A549 (cell line): ENCODE data around the gene FBXL13. TPM values are rescaled to one million over a fixed set of nuclear protein-coding genes. Genes with fewer than 3 reads are reported as not detected.
A peak's percentile ranks its signal among the peaks of the same experiment; 100 is the strongest.

Source experiments
- ATAC-seq, 2 experiments: fragments of 200-7000 bp in 1 of 2; fragments of >200 bp in 1 of 2; cut with Nextera tagmentation in 1 of 2; cut with Tn5 transposase in 1 of 2; 3 replicates each; pipeline versions ENCODE4 v1.8.0 to v1.9.1; 2018 to 2020; ENCODE audit warnings: mild to moderate bottlenecking in 1 of 2, moderate library complexity in 1 of 2
- CTCF ChIA-PET: fragments of 300-600 bp; sonication (Branson Sonifier 250); formaldehyde crosslinking; extraction: SDS; loops from one replicate; lab custom pipeline; 2021; ENCODE audit warnings: antibody characterized with exemption, inconsistent platforms; lab: Yijun Ruan, JAX
- POLR2A ChIA-PET: fragments of 350-600 bp; formaldehyde crosslinking; extraction: SDS; loops from one replicate; lab custom pipeline; 2021; ENCODE audit warnings: antibody characterized with exemption, inconsistent platforms; lab: Yijun Ruan, JAX
- DNase-seq, 2 experiments: peaks; one replicate each; pipeline versions ENCODE4 v3.0.0 to v3.0.0-alpha.2; 2011 to 2016; ENCODE audit warnings: low read depth in 1 of 2, low spot score in 1 of 2
- FAIRE-seq: peaks from 2 replicates; lab custom pipeline; 2011; peaks lifted over from hg19 to GRCh38; lab: Jason Lieb, UNC
- H3K27ac ChIP-seq, 2 experiments: fragments of >200 bp; sonication (Bioruptor Twin); formaldehyde crosslinking; 3 replicates each; pipeline ENCODE4 v1.5.1; 2016 to 2017
- H3K4me1 ChIP-seq: fragments of >200 bp; sonication (Bioruptor Twin); formaldehyde crosslinking; 3 replicates; pipeline ENCODE4 v1.6.1; 2016
- H3K4me2 ChIP-seq: fragments of >200 bp; sonication (Bioruptor Twin); formaldehyde crosslinking; 3 replicates; pipeline ENCODE4 v1.6.1; 2016
- H3K4me3 ChIP-seq: fragments of >200 bp; sonication (Bioruptor Twin); formaldehyde crosslinking; 3 replicates; pipeline ENCODE4 v1.5.1; 2016
- H3K9me3 ChIP-seq: fragments of >200 bp; sonication (Bioruptor Twin); formaldehyde crosslinking; 3 replicates; pipeline ENCODE4 v1.6.1; 2016
- ATOH8 ChIP-seq: fragments of 250-450 bp; sonication (Bioruptor Pico); IDR thresholded peaks from 2 replicates; pipeline ENCODE4 v1.5.0; 2020; ENCODE audit warnings: low read depth, mild to moderate bottlenecking, moderate library complexity
- BHLHE40 ChIP-seq: IDR thresholded peaks from 2 replicates; pipeline ENCODE4 v1.6.1; 2012; ENCODE audit warnings: low read depth, low read length, inconsistent platforms
- CHD4 ChIP-seq: fragments of 200-600 bp; sonication (generic); IDR thresholded peaks from 2 replicates; pipeline ENCODE4 v1.6.1; 2016; ENCODE audit warnings: antibody characterized with exemption, mild to moderate bottlenecking, borderline replicate concordance
- EHF ChIP-seq: fragments of 250-450 bp; sonication (Bioruptor Pico); IDR thresholded peaks from 2 replicates; pipeline ENCODE4 v1.5.0; 2020; ENCODE audit warnings: mild to moderate bottlenecking
- EHMT2 ChIP-seq: fragments of 200-600 bp; sonication (generic); IDR thresholded peaks from 2 replicates; pipeline ENCODE4 v1.6.1; 2016; ENCODE audit warnings: antibody characterized with exemption, low read depth, mild to moderate bottlenecking, moderate library complexity
- EP300 ChIP-seq, 2 experiments: fragments of >200 bp; sonication (Bioruptor Twin); formaldehyde crosslinking; IDR thresholded peaks; 2 replicates in 1 of 2; 3 replicates in 1 of 2; pipeline ENCODE4 v1.6.1; 2016 to 2017
- ESRRA ChIP-seq: fragments of 150-350 bp; IDR thresholded peaks from 2 replicates; pipeline ENCODE4 v1.6.1; 2014; ENCODE audit warnings: mild to moderate bottlenecking, low read length, borderline replicate concordance
- FOSB ChIP-seq: fragments of 250-450 bp; sonication (Bioruptor Pico); IDR thresholded peaks from 2 replicates; pipeline ENCODE4 v1.5.0; 2020; ENCODE audit warnings: mild to moderate bottlenecking, moderate library complexity
- FOSL2 ChIP-seq, 2 experiments: fragments of 450-650 bp in 1 of 2; fragments of >200 bp in 1 of 2; sonication (Bioruptor Twin) in 1 of 2; formaldehyde crosslinking; IDR thresholded peaks; 2 replicates each; pipeline versions ENCODE4 v1.5.0 to v1.6.1; 2016 to 2020; ENCODE audit warnings: mild to moderate bottlenecking in 1 of 2, moderate library complexity in 1 of 2
- FOXS1 ChIP-seq: fragments of 250-450 bp; sonication (Bioruptor Pico); IDR thresholded peaks from 2 replicates; pipeline ENCODE4 v1.5.0; 2020; ENCODE audit warnings: mild to moderate bottlenecking, moderate library complexity
- GATA3 ChIP-seq: IDR thresholded peaks from 2 replicates; pipeline ENCODE4 v1.6.1; 2012; ENCODE audit warnings: borderline replicate concordance
- HMGXB4 ChIP-seq: fragments of 250-450 bp; sonication (Bioruptor Pico); IDR thresholded peaks from 2 replicates; pipeline ENCODE4 v1.5.0; 2021; ENCODE audit warnings: mild to moderate bottlenecking, moderate library complexity, borderline replicate concordance
- HOXB5 ChIP-seq: fragments of 250-450 bp; sonication (Bioruptor Pico); IDR thresholded peaks from 2 replicates; pipeline ENCODE4 v1.5.0; 2020; ENCODE audit warnings: mild to moderate bottlenecking, moderate library complexity
- JUN ChIP-seq, 2 experiments: fragments of >200 bp; sonication (Bioruptor Twin); formaldehyde crosslinking; IDR thresholded peaks; 2 replicates in 1 of 2; 3 replicates in 1 of 2; pipeline ENCODE4 v1.6.1; 2016 to 2017
- JUNB ChIP-seq: fragments of >200 bp; sonication (Bioruptor Twin); formaldehyde crosslinking; IDR thresholded peaks from 2 replicates; pipeline ENCODE4 v1.6.1; 2016
- KDM1A ChIP-seq: fragments of 200-600 bp; sonication (generic); IDR thresholded peaks from 2 replicates; pipeline ENCODE4 v1.6.1; 2016; ENCODE audit warnings: low read depth, mild to moderate bottlenecking
- MAFK ChIP-seq: fragments of 450-650 bp; IDR thresholded peaks from 2 replicates; pipeline ENCODE4 v1.6.1; 2014; ENCODE audit not compliant: partially characterized antibody
- MAX ChIP-seq: IDR thresholded peaks from 2 replicates; pipeline ENCODE4 v1.6.1; 2012
- MYC ChIP-seq: IDR thresholded peaks from 2 replicates; pipeline ENCODE4 v1.6.1; 2012; ENCODE audit warnings: mild to moderate bottlenecking, inconsistent platforms, low read length, improper control_type of control experiment, borderline replicate concordance
- NFE2L2 ChIP-seq: fragments of 150-350 bp; conservative IDR thresholded peaks from 2 replicates; pipeline ENCODE4 v1.6.1; 2014; ENCODE audit warnings: low read length
- NPAS2 ChIP-seq: fragments of 250-450 bp; sonication (Bioruptor Pico); IDR thresholded peaks from 2 replicates; pipeline ENCODE4 v1.8.0; 2022; ENCODE audit warnings: mild to moderate bottlenecking, moderate library complexity, borderline replicate concordance
- NR3C1 ChIP-seq: fragments of >200 bp; sonication (Bioruptor Twin); formaldehyde crosslinking; IDR thresholded peaks from 3 replicates; pipeline ENCODE4 v1.6.1; 2017
- POLR2A ChIP-seq: IDR thresholded peaks from 2 replicates; pipeline ENCODE4 v1.6.1; 2012; ENCODE audit warnings: mild to moderate bottlenecking, low read length
- RAD21 ChIP-seq, 2 experiments: fragments of >200 bp in 1 of 2; sonication (Bioruptor Twin) in 1 of 2; formaldehyde crosslinking in 1 of 2; IDR thresholded peaks in 1 of 2; conservative IDR thresholded peaks in 1 of 2; 2 replicates in 1 of 2; 3 replicates in 1 of 2; pipeline ENCODE4 v1.6.1; 2012 to 2018; ENCODE audit warnings: inconsistent platforms in 1 of 2
- RARB ChIP-seq: fragments of 250-450 bp; sonication (Bioruptor Pico); IDR thresholded peaks from 2 replicates; pipeline ENCODE4 v1.8.0; 2021; ENCODE audit warnings: mild to moderate bottlenecking, moderate library complexity
- SMC3 ChIP-seq: fragments of >200 bp; sonication (Bioruptor Twin); formaldehyde crosslinking; IDR thresholded peaks from 3 replicates; pipeline ENCODE4 v1.6.1; 2018; ENCODE audit warnings: inconsistent platforms
- SREBF2 ChIP-seq: fragments of 450-650 bp; IDR thresholded peaks from 2 replicates; pipeline ENCODE4 v1.6.1; 2014; ENCODE audit warnings: mild to moderate bottlenecking, moderate library complexity
- TFCP2L1 ChIP-seq: fragments of 250-450 bp; sonication (Bioruptor Pico); IDR thresholded peaks from 2 replicates; pipeline ENCODE4 v1.5.0; 2021; ENCODE audit warnings: mild to moderate bottlenecking
- ZFP36 ChIP-seq: fragments of 450-650 bp; IDR thresholded peaks from 2 replicates; pipeline ENCODE4 v1.6.1; 2014; ENCODE audit warnings: borderline replicate concordance; ENCODE audit not compliant: partially characterized antibody
- ZSCAN20 ChIP-seq: fragments of 250-450 bp; sonication (Bioruptor Pico); IDR thresholded peaks from 2 replicates; pipeline ENCODE4 v1.8.0; 2022; ENCODE audit warnings: mild to moderate bottlenecking, moderate library complexity
- WGBS: methylation state at CpG from one replicate; pipeline ENCODE4 v1.1.6; 2017; ENCODE audit errors: missing lambda C conversion rate; 5-methylcytosine and 5-hydroxymethylcytosine counted together
- polyA plus RNA-seq, 4 experiments: library from polyadenylated mRNA; depleted of rRNA in 3 of 4; stranded (reverse); fragments of >200 nt; fragmentation: RNase III in 1 of 4; extraction: RNeasy Plus Mini Kit Qiagen cat#74134 plus additional on column Dnase treatment in 1 of 4; gene quantifications; 2 replicates in 3 of 4; 3 replicates in 1 of 4; pipeline ENCODE4 v1.2.3, GENCODE V29; 2011 to 2017
- TF ChIP-seq, protein P1 (sequence below): fragments of >200 bp; sonication (Bioruptor Twin); formaldehyde crosslinking; IDR thresholded peaks from 3 replicates; pipeline ENCODE4 v1.6.1; 2016

Gene FBXL13
- polyA plus RNA-seq, 2 of the 4 experiments (the other 2 are of a cell fraction) = 0.45 to 0.70 TPM

GRCh38 chr7:102992509-102992937 lies 82.1 kb downstream of the FBXL13 start:
- WGBS = 76% methylated on average over 5 of the region's 5 CpGs
- Histone ChIP-seq H3K4me2 (peak overlapping the region; percentile 78), H3K9me3 (0 out of 3 replicates have a peak, but pooled peaks cover 3% of the 10 kb centered on the region), H3K4me3 (no peak overlapping the region), H3K27ac (peak overlapping the region; percentile 78 to 88), H3K4me1 (peaks cover 37% of the 10 kb centered on the region)
- POLR2A ChIA-PET = no interaction called here
- TF ChIP-seq EP300 (IDR thresholded peaks at IDR 0.05) = no peak
- TF ChIP-seq POLR2A = no peak
- no peak for TF ChIP-seq MYC
- ATAC-seq (peak in 1 of 2 experiments; percentile 25; a peak in 3 of 6 replicates), FAIRE-seq (no peak), DNase-seq (no peak)
- CTCF ChIA-PET = interaction anchor here (0.7 kb wide), 1 partner anchor 70 kb away, joined by 3 read pairs; no protein-coding TSS in a partner anchor

- H3K4me1 ChIP-seq = peaks cover 37% of the 10 kb centered on the region
- peak overlapping the region; percentile 78 to 88 for H3K27ac ChIP-seq
- ATAC-seq = peak; percentile 91 to 98
- H3K4me3 ChIP-seq = no peak overlapping the region
- 0 out of 3 replicates have a peak, but pooled peaks cover 3% of the 10 kb centered on the region for H3K9me3 ChIP-seq
- FAIRE-seq = peak; percentile 54
- TF ChIP-seq ZFP36 (no peak), KDM1A (no peak), SMC3 (no peak), TFCP2L1 (CRISPR knock-in tag) (no peak), MAX (peak; percentile 58), EP300 (IDR thresholded peaks at IDR 0.05) (peak in 1 of 2 experiments; percentile 25; a peak in 2 of 5 replicates), RARB (CRISPR knock-in tag) (no peak), MAFK (peak; percentile 72), HMGXB4 (CRISPR knock-in tag) (no peak), NPAS2 (CRISPR knock-in tag) (no peak), EHMT2 (0 out of 2 replicates have a peak, but pooled peaks have one; percentile 73), NR3C1 (no peak), NFE2L2 (peak; percentile 49; the same call in 1 of the 2 replicates), FOXS1 (peak; percentile 47; the same call in 1 of the 2 replicates), FOSL2 (IDR thresholded peaks at IDR 0.05) (peak; percentile 93), FOSL2 (CRISPR knock-in tag; IDR thresholded peaks at IDR 0.05) (peak; percentile 97), JUNB (peak; percentile 94), GATA3 (peak; percentile 61; the same call in 1 of the 2 replicates), RAD21 (conservative IDR thresholded peaks at IDR 0.05 in 1 of 2, IDR thresholded peaks at IDR 0.05 in 1 of 2) (0 out of 5 replicates have a peak, but pooled peaks of 1 of the 2 experiments have one; percentile 14), ZSCAN20 (CRISPR knock-in tag) (no peak), ESRRA (no peak), CHD4 (no peak), HOXB5 (CRISPR knock-in tag) (no peak), JUN (IDR thresholded peaks at IDR 0.05) (peak; percentile 32 to 66; a peak in 1 of 5 replicates), POLR2A (no peak), EHF (no peak), SREBF2 (no peak), ATOH8 (CRISPR knock-in tag) (no peak), FOSB (CRISPR knock-in tag) (no peak), BHLHE40 (no peak)
- TF ChIP-seq, protein P1, sequence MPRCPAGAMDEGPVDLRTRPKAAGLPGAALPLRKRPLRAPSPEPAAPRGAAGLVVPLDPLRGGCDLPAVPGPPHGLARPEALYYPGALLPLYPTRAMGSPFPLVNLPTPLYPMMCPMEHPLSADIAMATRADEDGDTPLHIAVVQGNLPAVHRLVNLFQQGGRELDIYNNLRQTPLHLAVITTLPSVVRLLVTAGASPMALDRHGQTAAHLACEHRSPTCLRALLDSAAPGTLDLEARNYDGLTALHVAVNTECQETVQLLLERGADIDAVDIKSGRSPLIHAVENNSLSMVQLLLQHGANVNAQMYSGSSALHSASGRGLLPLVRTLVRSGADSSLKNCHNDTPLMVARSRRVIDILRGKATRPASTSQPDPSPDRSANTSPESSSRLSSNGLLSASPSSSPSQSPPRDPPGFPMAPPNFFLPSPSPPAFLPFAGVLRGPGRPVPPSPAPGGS = no peak
- 0% methylated on average over 2 of the region's 2 CpGs for WGBS
- H3K4me2 ChIP-seq = peak overlapping the region; percentile 78
- peak; percentile 92 to 93 for DNase-seq
- ChIA-PET CTCF (interaction anchor here (0.7 kb wide), 1 partner anchor 70 kb away, joined by 3 read pairs; no protein-coding TSS in a partner anchor), POLR2A (no interaction called here)
Measured at GRCh38 chr7:102991540-102992214, 82.9 kb downstream of the FBXL13 start.
